Measurements from ENCODE around the gene PLEKHG4B.

The PLEKHG4B gene

DNA sequence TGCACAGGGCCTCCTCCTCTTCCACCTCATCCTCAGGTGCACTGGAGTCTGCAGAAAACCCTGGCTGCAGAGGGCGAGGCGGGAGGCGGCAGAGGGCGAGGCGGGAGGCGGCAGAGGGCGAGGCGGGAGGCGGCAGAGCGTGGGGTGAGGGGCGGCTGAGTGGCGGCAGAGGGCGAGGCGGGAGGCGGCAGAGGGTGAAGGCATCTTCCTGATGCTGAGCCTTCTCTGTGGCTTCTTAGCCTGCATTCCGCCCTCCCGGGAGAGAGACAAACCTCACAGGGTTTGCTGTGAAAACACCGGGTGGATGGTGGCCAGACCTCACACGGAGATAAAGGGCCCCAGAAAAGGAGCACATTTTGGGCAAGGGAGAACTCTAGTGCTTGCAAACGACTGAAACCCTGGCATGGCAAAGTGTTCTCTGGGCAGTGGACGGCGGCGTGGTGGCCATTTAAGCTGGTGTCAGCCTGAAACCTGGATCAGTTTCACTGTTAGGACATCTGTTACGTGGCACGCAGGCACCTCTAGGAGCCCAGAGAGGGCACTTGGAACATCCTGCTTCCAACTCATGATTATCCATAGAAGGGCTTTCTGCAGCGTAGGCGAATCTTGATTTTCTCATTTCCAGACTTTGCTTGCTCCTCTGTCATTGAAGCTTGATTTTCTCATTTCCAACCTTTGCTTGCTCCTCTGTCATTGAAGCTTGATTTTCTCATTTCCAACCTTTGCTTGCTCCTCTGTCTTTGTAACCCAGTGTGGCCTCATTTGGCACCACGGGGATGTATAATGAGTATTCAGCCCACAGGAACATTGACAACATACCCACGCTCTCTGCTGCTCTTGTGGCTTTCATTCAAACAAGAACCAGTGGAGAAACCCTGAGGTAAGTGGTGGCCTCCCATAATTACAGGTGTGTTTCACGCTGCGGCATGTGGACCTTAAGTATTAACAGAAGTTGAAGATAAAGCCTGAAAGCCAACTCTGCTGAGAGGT lies 16.3 kb upstream of the PLEKHG4B start:
- Histone ChIP-seq H3K4me1 (ENCODE audit: control insufficient read depth in 2 of 2, insufficient read depth in 1 of 2, low read depth in 1 of 2, low read length in 2 of 2) (peaks cover 43 to 45% of the 10 kb centered on the region in 2 donors), H2AK5ac (ENCODE audit: low read depth, low read length) (peak overlapping the region; percentile 34), H3K79me1 (ENCODE audit: low read depth, low read length) (no peaks in the 10 kb centered on the region), H3K9ac (ENCODE audit: low read depth, low read length, poor library complexity) (no peak overlapping the region), H3K4ac (ENCODE audit: low read length) (no peak overlapping the region), H3K4me2 (ENCODE audit: insufficient read depth, low read length, poor library complexity, severe bottlenecking) (no peak overlapping the region), H4K91ac (ENCODE audit: low read depth, low read length, poor library complexity) (no peak overlapping the region), H3K36me3 (replicated peaks in 1 of 2; ENCODE audit: control insufficient read depth in 2 of 2, insufficient read depth in 2 of 2, low read length in 2 of 2) (peaks cover 0 to 6% of the 10 kb centered on the region in 2 donors), H2BK15ac (ENCODE audit: low read length) (peak overlapping the region; percentile 50), H3K18ac (ENCODE audit: low read length) (peak overlapping the region; percentile 1), H3K23ac (ENCODE audit: low read depth, low read length, poor library complexity) (no peak overlapping the region), H4K8ac (ENCODE audit: low read depth, low read length) (no peak overlapping the region), H3K27me3 (ENCODE audit: control insufficient read depth in 3 of 3, insufficient read depth in 3 of 3, low read depth in 1 of 3, low read length in 3 of 3) (no peaks in the 10 kb centered on the region), H3K4me3 (ENCODE audit: low read length in 2 of 2) (no peak overlapping the region), H2AFZ (ENCODE audit: low read length) (no peak overlapping the region), H2BK12ac (ENCODE audit: low read length) (no peak overlapping the region), H3K27ac (replicated peaks; ENCODE audit: low read length) (no peak overlapping the region), H2BK5ac (ENCODE audit: low read length) (peak overlapping the region; percentile 20), H2BK120ac (ENCODE audit: low read depth, low read length) (no peak overlapping the region), H3K9me3 (replicated peaks in 1 of 2; ENCODE audit: control insufficient read depth in 2 of 2, insufficient read depth in 1 of 2, low read depth in 1 of 2, low read length in 2 of 2) (no peaks in the 10 kb centered on the region), H3K14ac (ENCODE audit: low read length) (no peak overlapping the region)
- no peak for DNase-seq (ENCODE audit: low spot score)
- WGBS, 2 donors (ENCODE audit: extremely low coverage in 2 of 2, insufficient read length in 2 of 2, insufficient replicate concordance in 1 of 2) = no CpG with 5 or more reads among the region's 31 CpGs

DNA sequence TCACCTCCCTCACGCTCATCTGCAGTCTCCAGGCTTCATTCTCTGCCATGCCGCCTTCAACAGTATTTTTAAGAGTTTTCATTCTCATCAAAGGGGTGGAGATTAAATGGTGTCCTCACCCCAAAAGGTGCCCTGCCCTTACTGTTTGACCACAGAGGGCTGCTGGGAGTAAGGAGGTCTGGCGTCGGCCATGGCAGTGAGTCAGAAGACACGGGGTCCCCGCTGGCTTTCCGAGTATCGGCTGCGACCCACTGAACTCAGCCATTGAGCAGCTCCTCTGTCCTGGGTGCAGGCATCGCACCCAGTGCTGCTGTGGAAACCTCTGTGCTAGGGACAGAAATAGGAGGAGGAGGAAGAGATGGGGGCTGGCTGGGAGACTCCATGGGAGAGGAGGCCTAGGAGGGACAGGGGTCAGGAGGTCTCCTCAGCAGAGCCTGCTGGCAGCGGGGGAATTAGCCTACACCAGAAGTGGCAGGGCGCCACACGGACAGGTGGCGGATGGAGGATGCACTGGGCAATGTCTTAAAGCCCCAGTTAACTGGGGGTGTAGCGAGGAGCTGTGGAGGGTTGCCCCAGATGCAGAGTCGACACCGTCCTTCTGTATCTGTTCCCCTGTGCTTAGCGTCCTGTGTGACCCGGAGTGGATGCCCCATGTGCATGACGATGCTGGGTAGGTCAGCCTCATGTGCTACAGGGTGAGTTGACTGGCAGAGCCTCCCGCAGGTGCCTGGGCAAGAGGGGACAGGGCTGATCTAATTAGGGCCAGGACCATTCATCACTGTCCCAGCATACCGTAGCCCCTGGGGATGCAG lies 15.4 kb upstream of the PLEKHG4B start:
- Histone ChIP-seq H3K14ac (ENCODE audit: low read length) (no peak overlapping the region), H4K8ac (ENCODE audit: low read depth, low read length) (no peak overlapping the region), H3K18ac (ENCODE audit: low read length) (peak overlapping the region; percentile 25), H3K4me1 (ENCODE audit: control insufficient read depth in 2 of 2, insufficient read depth in 1 of 2, low read depth in 1 of 2, low read length in 2 of 2) (peaks cover 49 to 52% of the 10 kb centered on the region in 2 donors), H3K27ac (replicated peaks; ENCODE audit: low read length) (peak overlapping the region; percentile 76), H3K27me3 (ENCODE audit: control insufficient read depth in 3 of 3, insufficient read depth in 3 of 3, low read depth in 1 of 3, low read length in 3 of 3) (no peaks in the 10 kb centered on the region), H2AK5ac (ENCODE audit: low read depth, low read length) (peak overlapping the region; percentile 2), H2BK12ac (ENCODE audit: low read length) (no peak overlapping the region), H2AFZ (ENCODE audit: low read length) (no peak overlapping the region), H2BK5ac (ENCODE audit: low read length) (no peak overlapping the region), H4K91ac (ENCODE audit: low read depth, low read length, poor library complexity) (no peak overlapping the region), H3K4me2 (ENCODE audit: insufficient read depth, low read length, poor library complexity, severe bottlenecking) (no peak overlapping the region), H3K36me3 (replicated peaks in 1 of 2; ENCODE audit: control insufficient read depth in 2 of 2, insufficient read depth in 2 of 2, low read length in 2 of 2) (peaks cover 0 to 6% of the 10 kb centered on the region in 2 donors), H3K79me1 (ENCODE audit: low read depth, low read length) (no peaks in the 10 kb centered on the region), H2BK15ac (ENCODE audit: low read length) (peak overlapping the region; percentile 4), H2BK120ac (ENCODE audit: low read depth, low read length) (peak overlapping the region; percentile 91), H3K9me3 (replicated peaks in 1 of 2; ENCODE audit: control insufficient read depth in 2 of 2, insufficient read depth in 1 of 2, low read depth in 1 of 2, low read length in 2 of 2) (no peaks in the 10 kb centered on the region), H3K23ac (ENCODE audit: low read depth, low read length, poor library complexity) (peak overlapping the region; percentile 40), H3K4ac (ENCODE audit: low read length) (no peak overlapping the region), H3K9ac (ENCODE audit: low read depth, low read length, poor library complexity) (no peak overlapping the region), H3K4me3 (ENCODE audit: low read length in 2 of 2) (no peak overlapping the region)
- DNase-seq (ENCODE audit: low spot score) = no peak
- WGBS, 2 donors (ENCODE audit: extremely low coverage in 2 of 2, insufficient read length in 2 of 2, insufficient replicate concordance in 1 of 2) = no CpG with 5 or more reads among the region's 22 CpGs

DNA sequence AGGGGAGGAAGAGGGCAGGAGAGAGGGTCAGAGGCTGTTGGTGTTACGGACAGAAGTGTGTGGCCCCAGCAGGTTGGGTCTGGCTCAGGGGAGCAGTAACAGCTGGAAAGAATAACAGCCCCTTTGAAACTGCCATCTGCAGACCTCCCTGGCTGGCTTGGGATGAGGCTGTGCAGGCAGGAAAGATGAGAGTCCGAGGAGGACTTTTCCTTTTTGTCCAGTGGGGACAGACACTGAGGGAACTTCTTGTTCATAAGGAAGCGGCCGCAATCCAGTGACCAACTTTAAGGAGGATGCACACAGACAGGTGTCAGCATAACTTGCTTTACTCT lies 14.8 kb upstream of the PLEKHG4B start:
- Histone ChIP-seq H3K4me3 (ENCODE audit: low read length in 2 of 2) (no peak overlapping the region), H3K18ac (ENCODE audit: low read length) (peak overlapping the region; percentile 25), H2AK5ac (ENCODE audit: low read depth, low read length) (peak overlapping the region; percentile 10), H3K9ac (ENCODE audit: low read depth, low read length, poor library complexity) (no peak overlapping the region), H3K27ac (replicated peaks; ENCODE audit: low read length) (peak overlapping the region; percentile 76), H3K4me1 (ENCODE audit: control insufficient read depth in 2 of 2, insufficient read depth in 1 of 2, low read depth in 1 of 2, low read length in 2 of 2) (peaks cover 53 to 57% of the 10 kb centered on the region in 2 donors), H3K4me2 (ENCODE audit: insufficient read depth, low read length, poor library complexity, severe bottlenecking) (no peak overlapping the region), H3K9me3 (replicated peaks in 1 of 2; ENCODE audit: control insufficient read depth in 2 of 2, insufficient read depth in 1 of 2, low read depth in 1 of 2, low read length in 2 of 2) (no peaks in the 10 kb centered on the region), H3K27me3 (ENCODE audit: control insufficient read depth in 3 of 3, insufficient read depth in 3 of 3, low read depth in 1 of 3, low read length in 3 of 3) (no peaks in the 10 kb centered on the region), H4K91ac (ENCODE audit: low read depth, low read length, poor library complexity) (no peak overlapping the region), H3K23ac (ENCODE audit: low read depth, low read length, poor library complexity) (no peak overlapping the region), H2BK15ac (ENCODE audit: low read length) (no peak overlapping the region), H2AFZ (ENCODE audit: low read length) (no peak overlapping the region), H4K8ac (ENCODE audit: low read depth, low read length) (no peak overlapping the region), H3K79me1 (ENCODE audit: low read depth, low read length) (no peaks in the 10 kb centered on the region), H3K36me3 (replicated peaks in 1 of 2; ENCODE audit: control insufficient read depth in 2 of 2, insufficient read depth in 2 of 2, low read length in 2 of 2) (peaks cover 0 to 6% of the 10 kb centered on the region in 2 donors), H2BK5ac (ENCODE audit: low read length) (no peak overlapping the region), H3K14ac (ENCODE audit: low read length) (no peak overlapping the region), H3K4ac (ENCODE audit: low read length) (no peak overlapping the region), H2BK120ac (ENCODE audit: low read depth, low read length) (peak overlapping the region; percentile 91), H2BK12ac (ENCODE audit: low read length) (no peak overlapping the region)
- DNase-seq (ENCODE audit: low spot score) = no peak
- no CpG with 5 or more reads among the region's 4 CpGs for whole genome bisulfite sequencing, 2 donors (ENCODE audit: extremely low coverage in 2 of 2, insufficient read length in 2 of 2, insufficient replicate concordance in 1 of 2)

DNA sequence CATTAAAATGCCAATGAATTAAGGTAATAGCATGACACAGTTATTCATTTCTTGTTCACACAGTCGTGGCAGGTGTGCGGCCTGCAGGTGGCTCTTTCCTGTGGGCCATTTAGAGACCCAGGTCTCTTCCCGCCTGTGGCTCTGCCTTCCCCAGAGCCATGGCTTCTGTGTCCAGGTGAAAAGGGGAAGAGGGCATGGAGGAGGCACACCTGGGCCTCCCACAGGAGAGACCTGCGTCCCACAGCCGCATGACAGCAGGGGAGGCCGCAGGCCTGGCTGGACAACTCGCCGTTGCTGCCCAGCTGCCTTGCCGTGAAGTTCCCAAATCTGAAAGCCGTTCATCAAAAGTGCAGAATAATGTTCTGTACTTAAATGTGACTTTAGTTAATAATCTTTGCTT lies 14.4 kb upstream of the PLEKHG4B start:
- peak overlapping the region; percentile 76 for H3K27ac ChIP-seq (replicated peaks; ENCODE audit: low read length)
- no peak overlapping the region for H3K4ac ChIP-seq (ENCODE audit: low read length)
- H3K4me1 ChIP-seq (ENCODE audit: control insufficient read depth in 2 of 2, insufficient read depth in 1 of 2, low read depth in 1 of 2, low read length in 2 of 2) = peaks cover 52 to 61% of the 10 kb centered on the region in 2 donors

More for the DNA sequence above, 14.4 kb upstream of the PLEKHG4B start:
- no CpG with 5 or more reads among the region's 10 CpGs for WGBS, 2 donors (ENCODE audit: extremely low coverage in 2 of 2, insufficient read length in 2 of 2, insufficient replicate concordance in 1 of 2)
- Histone ChIP-seq H2BK15ac (ENCODE audit: low read length) (no peak overlapping the region), H3K4me2 (ENCODE audit: insufficient read depth, low read length, poor library complexity, severe bottlenecking) (no peak overlapping the region), H3K79me1 (ENCODE audit: low read depth, low read length) (no peaks in the 10 kb centered on the region), H4K91ac (ENCODE audit: low read depth, low read length, poor library complexity) (no peak overlapping the region), H3K9me3 (replicated peaks in 1 of 2; ENCODE audit: control insufficient read depth in 2 of 2, insufficient read depth in 1 of 2, low read depth in 1 of 2, low read length in 2 of 2) (no peaks in the 10 kb centered on the region), H3K27me3 (ENCODE audit: control insufficient read depth in 3 of 3, insufficient read depth in 3 of 3, low read depth in 1 of 3, low read length in 3 of 3) (no peaks in the 10 kb centered on the region), H2BK120ac (ENCODE audit: low read depth, low read length) (peak overlapping the region; percentile 16), H2BK5ac (ENCODE audit: low read length) (no peak overlapping the region), H2BK12ac (ENCODE audit: low read length) (no peak overlapping the region), H2AK5ac (ENCODE audit: low read depth, low read length) (peak overlapping the region; percentile 10), H4K8ac (ENCODE audit: low read depth, low read length) (no peak overlapping the region), H3K4me3 (ENCODE audit: low read length in 2 of 2) (no peak overlapping the region), H3K14ac (ENCODE audit: low read length) (no peak overlapping the region), H3K36me3 (replicated peaks in 1 of 2; ENCODE audit: control insufficient read depth in 2 of 2, insufficient read depth in 2 of 2, low read length in 2 of 2) (peaks cover 0 to 6% of the 10 kb centered on the region in 2 donors), H3K9ac (ENCODE audit: low read depth, low read length, poor library complexity) (no peak overlapping the region), H2AFZ (ENCODE audit: low read length) (no peak overlapping the region), H3K23ac (ENCODE audit: low read depth, low read length, poor library complexity) (no peak overlapping the region), H3K18ac (ENCODE audit: low read length) (peak overlapping the region; percentile 48)
- DNase-seq (ENCODE audit: low spot score) = no peak

Measured in neuronal stem cell (in vitro differentiated cells).